Measurements from ENCODE around the gene C4A. TPM values are rescaled to one million over a fixed set of nuclear protein-coding genes. Genes with fewer than 3 reads are reported as not detected.

C4A gene

Small RNAs within 50 kb of the gene (microRNA-seq; reads per million reads assigned to microRNA genes)
- not detected for gene MIR1236
